ENCODE measurements around the gene GPC3. TPM values are rescaled to one million over a fixed set of nuclear protein-coding genes. Genes with fewer than 3 reads are reported as not detected.

Gene GPC3
- total and polyA plus RNA-seq, 2 experiments from 2014 or later = 36.8 to 60.1 TPM

DNA sequence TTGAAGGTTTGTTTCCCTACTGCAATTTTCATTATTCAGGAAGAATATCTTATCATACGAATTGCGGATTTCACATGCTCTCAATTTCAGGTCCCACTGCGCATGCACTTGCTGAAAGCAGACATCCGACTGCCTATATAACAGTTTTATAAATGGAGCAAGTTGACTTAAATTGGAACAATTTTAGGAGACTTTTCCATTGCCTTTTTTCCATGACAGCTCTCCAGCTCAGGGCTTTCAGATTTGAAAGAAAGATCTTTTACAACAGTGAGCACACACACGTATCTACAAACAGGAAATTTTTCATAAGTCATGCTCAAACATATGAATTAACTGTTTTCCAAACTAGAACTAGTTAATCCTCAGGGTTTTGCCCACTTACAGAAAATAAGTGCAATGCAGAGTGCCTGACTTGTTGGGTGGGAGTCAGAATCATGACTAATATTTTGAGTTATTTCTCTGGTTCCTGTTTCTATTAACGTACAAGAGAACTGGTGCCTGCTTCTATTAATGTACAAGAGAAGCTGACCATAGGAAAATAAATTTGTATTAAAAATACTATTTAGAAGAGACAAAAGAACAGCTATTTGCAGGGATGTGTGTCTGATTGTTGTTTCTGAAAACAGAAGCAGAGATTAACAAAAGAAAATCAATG, 137.9 kb downstream of the GPC3 start:
- H3K4me1 ChIP-seq (ENCODE audit: insufficient read depth) = 0 out of 2 replicates have a peak, but pooled peaks cover 5% of the 10 kb centered on the region
- H3K9me2 ChIP-seq (ENCODE audit: insufficient read depth) = no peaks in the 10 kb centered on the region
- no peak overlapping the region for H3K27ac ChIP-seq (ENCODE audit: low read depth)
- Mint-ChIP-seq H3K36me3 (ENCODE audit: low read depth) (no peaks in the 10 kb centered on the region; the same call in 2 of the 3 replicates), H3K4me1 (peaks cover 9% of the 10 kb centered on the region; the same call in 2 of the 3 replicates), H3K27me3 (ENCODE audit: insufficient read depth, low read depth, poor library complexity) (no peaks in the 10 kb centered on the region), H3K4me3 (no peak overlapping the region), H3K27ac (no peak overlapping the region), H3K9me3 (no peaks in the 10 kb centered on the region; the same call in 2 of the 3 replicates)
- no peaks in the 10 kb centered on the region for H4K20me1 ChIP-seq (replicated peaks; ENCODE audit: insufficient read depth)
- H2AFZ ChIP-seq = no peak overlapping the region
- no peaks in the 10 kb centered on the region for H3K79me2 ChIP-seq (replicated peaks; ENCODE audit: insufficient read depth)
- no peaks in the 10 kb centered on the region for H3K27me3 ChIP-seq (ENCODE audit: insufficient read depth)
- TF ChIP-seq JUNB (IDR thresholded peaks at IDR 0.05; ENCODE audit: unreplicated experiment) (no peak), ZNF114 (CRISPR knock-in tag; IDR thresholded peaks at IDR 0.05) (no peak), EZH2 (IDR thresholded peaks at IDR 0.05; ENCODE audit: low read depth, unreplicated experiment) (no peak), NANOG (IDR thresholded peaks at IDR 0.05; ENCODE audit: borderline replicate concordance) (no peak), STAT1 (IDR thresholded peaks at IDR 0.05; ENCODE audit: unreplicated experiment) (no peak), EZH2phosphoT487 (IDR thresholded peaks at IDR 0.05; ENCODE audit: unreplicated experiment) (no peak), POLR2AphosphoS5 (IDR thresholded peaks at IDR 0.05; ENCODE audit: low read depth) (no peak), CREB1 (CRISPR knock-in tag; IDR thresholded peaks at IDR 0.05; ENCODE audit: low read depth) (no peak), ZNF331 (CRISPR knock-in tag; IDR thresholded peaks at IDR 0.05; ENCODE audit: low read depth) (no peak)
- TF ChIP-seq, protein P1, sequence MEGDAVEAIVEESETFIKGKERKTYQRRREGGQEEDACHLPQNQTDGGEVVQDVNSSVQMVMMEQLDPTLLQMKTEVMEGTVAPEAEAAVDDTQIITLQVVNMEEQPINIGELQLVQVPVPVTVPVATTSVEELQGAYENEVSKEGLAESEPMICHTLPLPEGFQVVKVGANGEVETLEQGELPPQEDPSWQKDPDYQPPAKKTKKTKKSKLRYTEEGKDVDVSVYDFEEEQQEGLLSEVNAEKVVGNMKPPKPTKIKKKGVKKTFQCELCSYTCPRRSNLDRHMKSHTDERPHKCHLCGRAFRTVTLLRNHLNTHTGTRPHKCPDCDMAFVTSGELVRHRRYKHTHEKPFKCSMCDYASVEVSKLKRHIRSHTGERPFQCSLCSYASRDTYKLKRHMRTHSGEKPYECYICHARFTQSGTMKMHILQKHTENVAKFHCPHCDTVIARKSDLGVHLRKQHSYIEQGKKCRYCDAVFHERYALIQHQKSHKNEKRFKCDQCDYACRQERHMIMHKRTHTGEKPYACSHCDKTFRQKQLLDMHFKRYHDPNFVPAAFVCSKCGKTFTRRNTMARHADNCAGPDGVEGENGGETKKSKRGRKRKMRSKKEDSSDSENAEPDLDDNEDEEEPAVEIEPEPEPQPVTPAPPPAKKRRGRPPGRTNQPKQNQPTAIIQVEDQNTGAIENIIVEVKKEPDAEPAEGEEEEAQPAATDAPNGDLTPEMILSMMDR (conservative IDR thresholded peaks at IDR 0.05; ENCODE audit: low read depth in 2 of 2) = no peak
- TF ChIP-seq, protein P2, sequence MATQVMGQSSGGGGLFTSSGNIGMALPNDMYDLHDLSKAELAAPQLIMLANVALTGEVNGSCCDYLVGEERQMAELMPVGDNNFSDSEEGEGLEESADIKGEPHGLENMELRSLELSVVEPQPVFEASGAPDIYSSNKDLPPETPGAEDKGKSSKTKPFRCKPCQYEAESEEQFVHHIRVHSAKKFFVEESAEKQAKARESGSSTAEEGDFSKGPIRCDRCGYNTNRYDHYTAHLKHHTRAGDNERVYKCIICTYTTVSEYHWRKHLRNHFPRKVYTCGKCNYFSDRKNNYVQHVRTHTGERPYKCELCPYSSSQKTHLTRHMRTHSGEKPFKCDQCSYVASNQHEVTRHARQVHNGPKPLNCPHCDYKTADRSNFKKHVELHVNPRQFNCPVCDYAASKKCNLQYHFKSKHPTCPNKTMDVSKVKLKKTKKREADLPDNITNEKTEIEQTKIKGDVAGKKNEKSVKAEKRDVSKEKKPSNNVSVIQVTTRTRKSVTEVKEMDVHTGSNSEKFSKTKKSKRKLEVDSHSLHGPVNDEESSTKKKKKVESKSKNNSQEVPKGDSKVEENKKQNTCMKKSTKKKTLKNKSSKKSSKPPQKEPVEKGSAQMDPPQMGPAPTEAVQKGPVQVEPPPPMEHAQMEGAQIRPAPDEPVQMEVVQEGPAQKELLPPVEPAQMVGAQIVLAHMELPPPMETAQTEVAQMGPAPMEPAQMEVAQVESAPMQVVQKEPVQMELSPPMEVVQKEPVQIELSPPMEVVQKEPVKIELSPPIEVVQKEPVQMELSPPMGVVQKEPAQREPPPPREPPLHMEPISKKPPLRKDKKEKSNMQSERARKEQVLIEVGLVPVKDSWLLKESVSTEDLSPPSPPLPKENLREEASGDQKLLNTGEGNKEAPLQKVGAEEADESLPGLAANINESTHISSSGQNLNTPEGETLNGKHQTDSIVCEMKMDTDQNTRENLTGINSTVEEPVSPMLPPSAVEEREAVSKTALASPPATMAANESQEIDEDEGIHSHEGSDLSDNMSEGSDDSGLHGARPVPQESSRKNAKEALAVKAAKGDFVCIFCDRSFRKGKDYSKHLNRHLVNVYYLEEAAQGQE (IDR thresholded peaks at IDR 0.05; ENCODE audit: unreplicated experiment) = no peak
- TF ChIP-seq, protein P3, sequence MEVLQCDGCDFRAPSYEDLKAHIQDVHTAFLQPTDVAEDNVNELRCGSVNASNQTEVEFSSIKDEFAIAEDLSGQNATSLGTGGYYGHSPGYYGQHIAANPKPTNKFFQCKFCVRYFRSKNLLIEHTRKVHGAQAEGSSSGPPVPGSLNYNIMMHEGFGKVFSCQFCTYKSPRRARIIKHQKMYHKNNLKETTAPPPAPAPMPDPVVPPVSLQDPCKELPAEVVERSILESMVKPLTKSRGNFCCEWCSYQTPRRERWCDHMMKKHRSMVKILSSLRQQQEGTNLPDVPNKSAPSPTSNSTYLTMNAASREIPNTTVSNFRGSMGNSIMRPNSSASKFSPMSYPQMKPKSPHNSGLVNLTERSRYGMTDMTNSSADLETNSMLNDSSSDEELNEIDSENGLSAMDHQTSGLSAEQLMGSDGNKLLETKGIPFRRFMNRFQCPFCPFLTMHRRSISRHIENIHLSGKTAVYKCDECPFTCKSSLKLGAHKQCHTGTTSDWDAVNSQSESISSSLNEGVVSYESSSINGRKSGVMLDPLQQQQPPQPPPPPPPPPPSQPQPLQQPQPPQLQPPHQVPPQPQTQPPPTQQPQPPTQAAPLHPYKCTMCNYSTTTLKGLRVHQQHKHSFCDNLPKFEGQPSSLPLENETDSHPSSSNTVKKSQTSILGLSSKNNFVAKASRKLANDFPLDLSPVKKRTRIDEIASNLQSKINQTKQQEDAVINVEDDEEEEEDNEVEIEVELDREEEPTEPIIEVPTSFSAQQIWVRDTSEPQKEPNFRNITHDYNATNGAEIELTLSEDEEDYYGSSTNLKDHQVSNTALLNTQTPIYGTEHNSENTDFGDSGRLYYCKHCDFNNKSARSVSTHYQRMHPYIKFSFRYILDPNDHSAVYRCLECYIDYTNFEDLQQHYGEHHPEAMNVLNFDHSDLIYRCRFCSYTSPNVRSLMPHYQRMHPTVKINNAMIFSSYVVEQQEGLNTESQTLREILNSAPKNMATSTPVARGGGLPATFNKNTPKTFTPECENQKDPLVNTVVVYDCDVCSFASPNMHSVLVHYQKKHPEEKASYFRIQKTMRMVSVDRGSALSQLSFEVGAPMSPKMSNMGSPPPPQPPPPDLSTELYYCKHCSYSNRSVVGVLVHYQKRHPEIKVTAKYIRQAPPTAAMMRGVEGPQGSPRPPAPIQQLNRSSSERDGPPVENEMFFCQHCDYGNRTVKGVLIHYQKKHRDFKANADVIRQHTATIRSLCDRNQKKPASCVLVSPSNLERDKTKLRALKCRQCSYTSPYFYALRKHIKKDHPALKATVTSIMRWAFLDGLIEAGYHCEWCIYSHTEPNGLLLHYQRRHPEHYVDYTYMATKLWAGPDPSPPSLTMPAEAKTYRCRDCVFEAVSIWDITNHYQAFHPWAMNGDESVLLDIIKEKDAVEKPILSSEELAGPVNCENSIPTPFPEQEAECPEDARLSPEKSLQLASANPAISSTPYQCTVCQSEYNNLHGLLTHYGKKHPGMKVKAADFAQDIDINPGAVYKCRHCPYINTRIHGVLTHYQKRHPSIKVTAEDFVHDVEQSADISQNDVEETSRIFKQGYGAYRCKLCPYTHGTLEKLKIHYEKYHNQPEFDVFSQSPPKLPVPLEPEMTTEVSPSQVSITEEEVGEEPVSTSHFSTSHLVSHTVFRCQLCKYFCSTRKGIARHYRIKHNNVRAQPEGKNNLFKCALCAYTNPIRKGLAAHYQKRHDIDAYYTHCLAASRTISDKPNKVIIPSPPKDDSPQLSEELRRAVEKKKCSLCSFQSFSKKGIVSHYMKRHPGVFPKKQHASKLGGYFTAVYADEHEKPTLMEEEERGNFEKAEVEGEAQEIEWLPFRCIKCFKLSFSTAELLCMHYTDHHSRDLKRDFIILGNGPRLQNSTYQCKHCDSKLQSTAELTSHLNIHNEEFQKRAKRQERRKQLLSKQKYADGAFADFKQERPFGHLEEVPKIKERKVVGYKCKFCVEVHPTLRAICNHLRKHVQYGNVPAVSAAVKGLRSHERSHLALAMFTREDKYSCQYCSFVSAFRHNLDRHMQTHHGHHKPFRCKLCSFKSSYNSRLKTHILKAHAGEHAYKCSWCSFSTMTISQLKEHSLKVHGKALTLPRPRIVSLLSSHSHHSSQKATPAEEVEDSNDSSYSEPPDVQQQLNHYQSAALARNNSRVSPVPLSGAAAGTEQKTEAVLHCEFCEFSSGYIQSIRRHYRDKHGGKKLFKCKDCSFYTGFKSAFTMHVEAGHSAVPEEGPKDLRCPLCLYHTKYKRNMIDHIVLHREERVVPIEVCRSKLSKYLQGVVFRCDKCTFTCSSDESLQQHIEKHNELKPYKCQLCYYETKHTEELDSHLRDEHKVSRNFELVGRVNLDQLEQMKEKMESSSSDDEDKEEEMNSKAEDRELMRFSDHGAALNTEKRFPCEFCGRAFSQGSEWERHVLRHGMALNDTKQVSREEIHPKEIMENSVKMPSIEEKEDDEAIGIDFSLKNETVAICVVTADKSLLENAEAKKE (CRISPR knock-in tag; IDR thresholded peaks at IDR 0.05) = no peak
- TF ChIP-seq, protein P4, sequence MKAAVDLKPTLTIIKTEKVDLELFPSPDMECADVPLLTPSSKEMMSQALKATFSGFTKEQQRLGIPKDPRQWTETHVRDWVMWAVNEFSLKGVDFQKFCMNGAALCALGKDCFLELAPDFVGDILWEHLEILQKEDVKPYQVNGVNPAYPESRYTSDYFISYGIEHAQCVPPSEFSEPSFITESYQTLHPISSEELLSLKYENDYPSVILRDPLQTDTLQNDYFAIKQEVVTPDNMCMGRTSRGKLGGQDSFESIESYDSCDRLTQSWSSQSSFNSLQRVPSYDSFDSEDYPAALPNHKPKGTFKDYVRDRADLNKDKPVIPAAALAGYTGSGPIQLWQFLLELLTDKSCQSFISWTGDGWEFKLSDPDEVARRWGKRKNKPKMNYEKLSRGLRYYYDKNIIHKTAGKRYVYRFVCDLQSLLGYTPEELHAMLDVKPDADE (IDR thresholded peaks at IDR 0.05) = no peak
- no peaks in the 10 kb centered on the region for H3F3A ChIP-seq (replicated peaks; ENCODE audit: low read depth)
- DNase-seq (ENCODE audit: low spot score) = no peak
- H3K4me3 ChIP-seq = no peak overlapping the region
- no peaks in the 10 kb centered on the region for H3K36me3 ChIP-seq (ENCODE audit: insufficient read depth)
- H3K4me2 ChIP-seq = no peak overlapping the region
- ATAC-seq = no peak

Data from GM23338 (cell line).